ENCODE measurements around the gene ATXN7.

ATXN7 gene

GRCh38 chr3:63955036-63955650 is 91.5 kb downstream of the ATXN7 start:
- DNase-seq (ENCODE audit: extremely low read depth, insufficient read length), result no peak
- H3K36me3 ChIP-seq (ENCODE audit: control insufficient read depth, insufficient read depth, low read length), result peaks cover 1% of the 10 kb centered on the region

GRCh38 chr3:63955830-63956545 is 92.3 kb downstream of the ATXN7 start:
- no peak for DNase-seq (ENCODE audit: extremely low read depth, insufficient read length)
- Histone ChIP-seq H3K36me3 (ENCODE audit: control insufficient read depth, insufficient read depth, low read length) (peaks cover 1% of the 10 kb centered on the region), H3K27me3 (replicated peaks; ENCODE audit: control insufficient read depth, insufficient read depth, low read length) (no peaks in the 10 kb centered on the region), H3K4me3 (replicated peaks; ENCODE audit: low read depth, low read length) (no peak overlapping the region)
- no peak for TF ChIP-seq CTCF (IDR thresholded peaks at IDR 0.05; ENCODE audit: insufficient read depth, low read length, poor library complexity, severe bottlenecking)

More at GRCh38 chr3:63955036-63955650, 91.5 kb downstream of the ATXN7 start:
- Histone ChIP-seq H3K4me3 (replicated peaks; ENCODE audit: low read depth, low read length) (no peak overlapping the region), H3K27me3 (replicated peaks; ENCODE audit: control insufficient read depth, insufficient read depth, low read length) (no peaks in the 10 kb centered on the region)
- TF ChIP-seq CTCF (IDR thresholded peaks at IDR 0.05; ENCODE audit: insufficient read depth, low read length, poor library complexity, severe bottlenecking), result no peak

- Histone ChIP-seq H3K4me3 (replicated peaks; ENCODE audit: low read depth, low read length) (no peak overlapping the region), H3K36me3 (ENCODE audit: control insufficient read depth, insufficient read depth, low read length) (peaks cover under 1% of the 10 kb centered on the region; the same call in 1 of the 2 replicates), H3K27me3 (replicated peaks; ENCODE audit: control insufficient read depth, insufficient read depth, low read length) (no peaks in the 10 kb centered on the region)
- no peak for DNase-seq (ENCODE audit: extremely low read depth, insufficient read length)
- no peak for TF ChIP-seq CTCF (IDR thresholded peaks at IDR 0.05; ENCODE audit: insufficient read depth, low read length, poor library complexity, severe bottlenecking)
Measured at GRCh38 chr3:63959146-63959545, 95.5 kb downstream of the ATXN7 start.

- Histone ChIP-seq H3K36me3 (ENCODE audit: control insufficient read depth, insufficient read depth, low read length) (no peaks in the 10 kb centered on the region), H3K27me3 (replicated peaks; ENCODE audit: control insufficient read depth, insufficient read depth, low read length) (no peaks in the 10 kb centered on the region), H3K4me3 (replicated peaks; ENCODE audit: low read depth, low read length) (no peak overlapping the region)
- no peak for DNase-seq (ENCODE audit: extremely low read depth, insufficient read length)
- TF ChIP-seq CTCF (IDR thresholded peaks at IDR 0.05; ENCODE audit: insufficient read depth, low read length, poor library complexity, severe bottlenecking), result no peak
Measured at GRCh38 chr3:63960048-63960711, 96.5 kb downstream of the ATXN7 start.

- H3K36me3 ChIP-seq (ENCODE audit: control insufficient read depth, insufficient read depth, low read length), result no peaks in the 10 kb centered on the region
- H3K4me3 ChIP-seq (replicated peaks; ENCODE audit: low read depth, low read length), result no peak overlapping the region
- H3K27me3 ChIP-seq (replicated peaks; ENCODE audit: control insufficient read depth, insufficient read depth, low read length), result no peaks in the 10 kb centered on the region
- peak; percentile 23 for DNase-seq (ENCODE audit: extremely low read depth, insufficient read length)
- TF ChIP-seq CTCF (IDR thresholded peaks at IDR 0.05; ENCODE audit: insufficient read depth, low read length, poor library complexity, severe bottlenecking), result peak; percentile 60
Measured at GRCh38 chr3:63961891-63962290, 98.2 kb downstream of the ATXN7 start.

Measured in GM06990 (cell line).